HG02981 (cell line): Measurements from ENCODE around the gene RNF5.
"Not testable (repeated sequence)": the region's sequence is repeated elsewhere in the genome, so short reads cannot be mapped to it uniquely, and the experiment has no call there.

Source experiments
- ATAC-seq: cut with Tn5 transposase; IDR thresholded peaks from one replicate; pipeline ENCODE4 v1.9.1; 2021; ENCODE audit warnings: mild to moderate bottlenecking, moderate library complexity; ENCODE audit not compliant: unreplicated experiment

The RNF5 gene

DNA sequence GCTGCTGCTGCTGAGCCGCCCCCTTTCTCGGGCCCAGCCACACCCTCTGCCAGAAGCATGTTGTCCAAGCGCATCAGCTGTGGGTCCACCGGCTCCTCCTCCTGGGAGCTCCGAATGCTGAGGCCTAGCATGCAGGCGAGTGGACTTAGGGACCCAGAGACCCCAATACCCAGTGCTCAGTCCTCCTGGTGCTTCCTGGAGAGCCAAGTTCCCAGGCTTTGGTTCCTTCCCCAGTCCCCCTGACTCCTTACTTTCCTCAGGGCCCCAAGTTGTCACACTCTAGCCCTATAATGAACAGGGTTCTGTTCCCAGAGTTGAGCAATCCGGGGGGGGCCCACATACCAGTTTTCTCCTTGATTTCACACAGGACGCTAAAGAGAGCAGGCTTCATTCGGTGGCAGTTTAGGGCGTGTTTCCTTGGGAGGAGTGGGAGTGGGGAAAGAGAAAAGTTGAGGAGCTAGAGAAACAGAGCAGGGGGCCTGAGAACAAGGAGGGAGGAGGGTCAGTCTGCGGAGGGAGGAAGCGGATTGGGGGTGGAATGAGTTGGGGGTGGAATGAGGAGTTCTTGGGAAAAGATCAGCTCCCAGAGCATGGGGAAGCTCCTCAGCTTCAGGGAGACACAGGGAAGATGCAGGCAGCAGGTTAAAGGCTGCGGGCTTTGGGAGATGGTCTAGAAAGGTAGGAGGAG, 10.3 kb downstream of the RNF5 start:
- ATAC-seq = no peak

DNA sequence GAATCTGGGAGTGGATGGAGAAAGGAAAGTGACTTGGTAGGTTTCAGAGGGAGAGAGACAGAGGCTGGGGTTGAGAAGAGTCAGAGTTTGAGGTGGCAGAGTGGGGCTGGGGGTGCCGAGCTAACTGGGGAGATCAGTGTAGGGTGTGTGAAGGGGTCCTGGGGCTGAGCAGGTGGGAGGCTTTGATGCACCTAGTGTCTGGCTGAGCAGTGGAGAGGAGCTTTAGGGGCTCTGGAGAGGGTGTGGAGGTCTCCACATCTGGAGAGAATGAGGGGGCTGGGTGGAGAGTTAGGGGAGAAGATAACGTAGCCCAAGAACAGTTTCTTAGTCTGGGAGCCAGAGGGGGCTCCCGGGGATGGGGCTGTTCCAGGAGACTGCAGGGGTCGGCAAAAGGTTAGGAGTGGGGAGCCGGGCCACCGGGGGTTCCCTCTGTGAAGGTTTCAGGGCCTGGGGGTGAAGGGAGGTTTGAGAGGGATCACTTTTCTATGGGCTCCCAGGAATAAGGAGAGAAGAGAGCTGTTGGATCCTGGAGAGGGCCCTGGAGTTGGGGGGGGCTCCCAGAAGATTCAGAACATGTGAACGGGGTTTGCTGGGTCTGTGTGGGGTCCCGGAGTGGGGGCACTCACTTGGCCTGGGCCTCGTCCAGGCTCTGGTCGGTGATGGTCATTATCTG, 11.0 kb downstream of the RNF5 start:
- ATAC-seq = no peak

DNA sequence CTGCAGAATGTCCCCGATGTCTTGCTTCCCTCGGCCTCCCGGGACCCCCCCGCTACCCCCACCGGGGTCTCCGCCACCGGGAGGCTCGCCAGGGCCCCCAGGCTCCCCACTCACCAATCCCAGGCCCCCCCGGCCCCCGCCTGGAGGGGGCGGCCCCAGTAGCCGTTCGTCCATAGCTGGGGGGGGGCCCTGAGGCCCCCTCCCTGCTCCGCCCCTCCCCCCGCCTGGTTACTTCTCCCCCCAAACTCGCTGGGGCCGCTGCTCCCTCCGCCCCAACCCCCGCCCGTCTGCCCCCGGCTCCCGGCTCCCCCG, 11.5 kb downstream of the RNF5 start:
- no peak for ATAC-seq

DNA sequence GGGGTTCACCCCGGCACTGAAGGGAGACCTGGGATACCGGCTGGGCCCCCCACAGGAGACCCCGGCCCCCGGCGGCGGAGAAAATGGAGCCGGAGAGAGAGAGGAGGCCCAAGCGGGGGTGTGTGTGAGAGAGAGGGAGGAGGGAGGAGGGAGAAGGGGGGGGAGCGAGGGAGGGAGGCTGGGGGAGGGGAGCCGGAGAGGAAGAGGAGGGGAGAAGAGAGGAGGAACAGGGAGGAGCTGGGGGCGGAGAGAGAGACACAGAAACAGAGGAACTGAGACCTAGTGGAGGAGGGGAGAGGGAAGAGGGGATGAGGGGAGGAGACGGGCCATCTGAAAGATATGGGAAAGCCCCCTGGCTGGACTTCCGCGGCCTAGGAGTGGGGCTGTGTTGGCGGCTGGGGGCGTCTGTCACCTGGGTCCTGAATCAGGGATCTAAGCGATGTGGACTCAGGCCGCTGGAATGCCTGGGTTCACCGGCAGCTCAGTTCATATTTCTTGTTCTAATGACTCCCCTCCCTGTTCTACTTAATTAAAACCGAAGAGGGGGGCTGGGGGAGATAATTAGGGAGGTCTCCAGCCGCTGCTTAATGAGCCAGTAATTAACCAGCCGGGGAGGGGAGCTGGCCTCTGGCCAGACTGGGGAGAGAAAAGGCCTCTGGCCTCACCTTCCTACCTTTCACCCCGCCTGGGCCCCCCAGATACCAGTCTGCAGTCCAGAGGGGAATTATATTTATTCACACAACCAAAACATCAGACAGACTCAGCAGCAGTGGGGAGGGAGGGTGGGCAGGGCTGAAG, 12.0 kb downstream of the RNF5 start, which contains the start of gene PBX2:
TSS of gene PBX2 (minus strand) at position 149 of the 798 bp plus-strand sequence. CDS start 287 bp downstream, outside the sequence.
- peak; percentile 51 for ATAC-seq

DNA sequence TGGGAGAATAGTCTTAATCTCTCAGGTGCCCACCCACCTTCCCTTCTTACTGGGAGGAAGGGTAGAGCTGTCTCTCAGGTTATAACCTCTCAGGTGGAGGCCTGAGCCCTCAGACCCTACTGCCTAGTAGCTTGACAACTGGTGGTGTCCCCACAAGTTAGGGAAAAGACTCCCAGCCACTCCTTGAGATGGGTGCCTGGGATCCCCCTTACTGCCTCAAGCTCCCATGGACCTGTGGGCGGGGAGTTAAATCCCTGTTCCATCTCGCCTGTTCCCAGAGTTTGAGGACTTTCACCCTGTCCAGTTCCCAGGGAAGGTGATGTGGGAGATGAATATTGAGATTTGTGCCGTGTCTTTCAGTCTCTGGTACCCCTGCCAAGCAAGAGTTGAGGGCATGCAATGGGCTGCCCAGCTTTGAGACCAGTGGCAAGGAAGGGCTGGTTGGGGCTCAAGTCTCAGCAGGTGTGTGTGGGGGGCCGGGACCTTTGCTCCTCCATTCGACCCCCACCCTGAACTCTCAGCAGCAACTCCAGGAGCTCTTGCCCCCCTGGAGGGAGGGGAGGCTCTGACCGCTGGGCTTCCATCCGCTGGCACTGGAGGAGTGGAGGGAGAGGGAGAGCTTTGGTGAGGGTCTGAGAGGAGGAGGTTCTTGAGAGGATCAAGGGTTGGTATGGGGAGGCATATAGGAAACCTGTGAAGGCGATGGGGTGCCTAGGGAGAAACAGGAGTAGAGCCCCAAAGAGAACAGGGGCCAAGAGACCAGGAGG, 12.9 kb downstream of the RNF5 start:
- ATAC-seq = no peak

DNA sequence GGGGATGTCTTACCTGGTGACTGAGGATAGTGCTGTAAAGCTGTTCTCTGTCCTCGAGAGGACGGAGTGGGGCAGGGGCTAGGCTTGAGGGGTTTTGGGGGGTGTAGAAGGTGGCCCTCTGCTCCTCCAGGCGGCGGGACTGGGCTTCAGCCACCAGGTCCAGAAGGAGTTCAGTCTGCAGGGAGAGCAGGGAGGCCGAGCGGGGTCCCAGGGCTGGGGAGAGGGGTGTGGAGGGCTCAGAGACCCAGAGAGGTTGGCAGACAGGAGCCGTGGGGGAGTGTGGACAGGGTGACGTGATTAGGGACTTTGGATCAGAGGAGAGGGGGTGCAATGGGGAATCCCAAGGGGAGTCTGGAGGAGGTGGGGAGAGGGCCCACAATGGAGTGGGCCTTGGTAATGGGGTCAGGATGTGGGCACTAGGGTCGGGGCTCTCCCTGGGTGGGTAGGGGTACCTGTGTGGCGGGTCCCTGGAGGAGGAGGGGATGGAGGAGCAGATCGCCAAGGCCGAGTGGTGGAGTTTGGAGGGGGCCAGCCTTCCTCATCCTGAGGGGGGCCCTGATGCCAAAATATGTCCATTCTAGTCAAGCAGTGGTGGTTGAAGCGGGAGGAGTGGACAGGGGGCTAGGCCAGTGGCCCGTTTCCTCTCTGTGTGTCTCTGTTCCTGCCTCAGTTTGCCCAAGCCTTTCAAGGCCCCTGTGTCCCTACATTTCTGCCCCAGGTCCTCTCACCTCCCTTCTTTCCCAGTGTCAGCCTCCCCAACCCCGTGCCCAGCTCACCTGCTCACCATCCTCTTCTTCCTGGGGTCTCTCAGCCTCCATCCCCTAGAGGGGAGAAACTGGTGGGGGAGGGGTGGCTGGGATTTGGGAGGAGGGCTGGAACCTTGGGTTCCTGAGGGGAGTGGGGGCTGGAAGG, 13.7 kb downstream of the RNF5 start:
- ATAC-seq = no peak

DNA sequence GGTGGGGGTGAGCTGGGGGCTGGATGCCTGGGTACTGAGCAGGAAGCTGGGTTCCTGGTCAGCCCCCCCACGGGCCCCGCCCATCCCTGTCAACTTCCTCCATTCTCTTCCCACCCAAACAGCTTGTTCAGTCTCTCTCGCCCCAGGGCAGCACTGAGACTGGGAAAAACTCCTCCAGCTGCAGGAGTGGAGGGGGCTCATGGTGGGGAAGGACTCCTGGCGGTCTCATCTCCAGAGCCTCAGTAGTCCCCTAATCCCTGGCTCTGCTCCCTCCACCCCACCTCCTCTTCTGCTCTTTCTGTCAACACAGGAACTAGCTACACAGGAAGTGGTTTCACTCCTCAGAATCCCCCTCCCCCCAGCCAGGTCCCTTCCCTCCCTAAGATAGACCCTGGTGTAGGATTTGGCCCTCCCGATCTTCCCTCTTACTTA, 14.4 kb downstream of the RNF5 start, which contains the start of gene GPSM3:
TSS of gene GPSM3 (minus strand) at position 36 of the 432 bp plus-strand sequence. CDS start 130 bp downstream, outside the sequence.
- no peak for ATAC-seq

DNA sequence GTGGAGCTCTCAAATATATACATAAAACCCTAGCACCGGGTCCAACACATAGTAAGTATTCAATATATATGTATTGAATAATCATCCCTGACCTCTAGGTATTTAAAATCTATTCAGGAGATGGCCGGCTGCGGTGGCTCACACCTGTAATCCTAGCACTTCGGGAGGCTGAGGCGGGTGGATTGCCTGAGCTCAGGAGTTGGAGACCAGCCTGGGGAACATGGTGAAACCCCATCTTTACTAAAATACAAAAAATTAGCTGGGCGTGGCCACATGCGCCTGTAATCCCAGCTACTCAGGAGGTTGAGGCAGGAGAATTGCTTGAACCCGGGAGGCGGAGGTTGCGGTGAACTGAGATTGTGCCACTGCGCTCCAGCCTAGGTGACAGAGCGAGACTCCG, 14.9 kb downstream of the RNF5 start:
- not testable (repeated sequence) for ATAC-seq

DNA sequence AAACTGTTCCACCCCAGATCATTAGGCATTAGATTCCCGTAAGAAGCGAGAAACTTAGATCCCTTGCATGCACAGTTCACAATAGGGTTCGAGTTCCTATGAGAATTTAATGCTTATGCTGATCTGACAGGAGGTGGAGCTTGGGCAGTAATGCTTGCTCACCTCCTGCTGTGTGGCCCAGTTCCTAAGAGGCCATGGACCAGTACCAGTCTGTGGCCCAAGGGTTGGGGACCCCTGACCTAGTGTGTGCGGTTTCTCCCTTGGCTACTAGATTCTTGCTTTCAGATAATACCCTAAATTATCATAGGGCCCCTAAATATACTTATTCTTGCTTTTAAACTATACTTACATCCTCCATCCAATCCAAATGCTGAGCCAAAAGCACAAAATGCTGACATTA, 16.2 kb downstream of the RNF5 start:
- ATAC-seq = no peak

DNA sequence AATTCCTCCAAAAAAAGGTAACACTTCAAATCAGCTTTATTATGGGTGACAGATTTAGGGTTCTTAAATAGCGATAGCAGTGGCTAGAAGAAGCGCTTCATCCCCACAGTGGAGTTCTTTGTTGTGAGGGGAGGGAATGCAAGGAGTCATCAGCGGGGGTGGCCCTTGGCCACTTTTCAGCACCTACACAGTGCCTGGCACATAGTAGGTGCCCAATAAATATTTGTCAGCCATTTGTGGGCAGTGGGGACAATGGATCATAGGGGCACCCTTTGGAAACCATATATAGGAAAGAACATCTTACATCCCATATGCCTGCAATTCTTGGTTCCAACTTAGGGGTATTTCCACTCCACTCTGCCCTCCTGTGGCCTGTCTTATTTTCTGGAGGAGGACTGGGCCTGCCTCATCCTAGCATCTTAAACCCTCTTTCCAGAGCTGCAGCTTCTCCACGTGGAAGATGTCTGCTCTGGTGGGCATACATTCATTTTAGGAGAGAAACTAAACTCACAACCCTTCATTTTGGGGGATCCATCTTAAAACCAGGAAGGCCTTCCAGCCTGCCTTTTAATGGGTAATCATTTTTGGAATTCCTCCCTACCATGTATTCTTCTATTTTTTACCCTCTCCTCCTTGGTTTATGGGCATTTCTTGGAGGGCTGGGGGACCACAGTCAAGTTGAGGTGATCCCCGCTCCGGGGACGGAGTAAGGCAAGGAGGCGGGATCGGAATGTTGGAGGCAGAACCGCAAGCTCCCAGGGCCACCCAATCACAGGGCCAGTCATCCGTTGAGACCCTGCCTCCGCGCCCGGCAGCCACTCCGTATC, 16.8 kb downstream of the RNF5 start:
- no peak for ATAC-seq

DNA sequence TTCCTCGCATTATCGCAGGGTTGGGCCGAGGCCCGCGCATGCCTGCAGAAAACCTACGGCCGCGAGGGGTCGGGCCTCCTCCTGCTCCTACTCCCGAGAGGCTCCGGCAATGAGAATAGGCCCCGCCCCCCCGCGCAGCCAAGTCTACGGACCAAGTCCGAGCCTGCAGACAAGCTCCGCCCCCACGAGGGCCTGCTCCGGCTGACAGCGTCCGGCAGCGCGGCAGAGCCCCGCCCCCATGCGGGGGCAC, 17.4 kb downstream of the RNF5 start:
- ATAC-seq = peak; percentile 77

DNA sequence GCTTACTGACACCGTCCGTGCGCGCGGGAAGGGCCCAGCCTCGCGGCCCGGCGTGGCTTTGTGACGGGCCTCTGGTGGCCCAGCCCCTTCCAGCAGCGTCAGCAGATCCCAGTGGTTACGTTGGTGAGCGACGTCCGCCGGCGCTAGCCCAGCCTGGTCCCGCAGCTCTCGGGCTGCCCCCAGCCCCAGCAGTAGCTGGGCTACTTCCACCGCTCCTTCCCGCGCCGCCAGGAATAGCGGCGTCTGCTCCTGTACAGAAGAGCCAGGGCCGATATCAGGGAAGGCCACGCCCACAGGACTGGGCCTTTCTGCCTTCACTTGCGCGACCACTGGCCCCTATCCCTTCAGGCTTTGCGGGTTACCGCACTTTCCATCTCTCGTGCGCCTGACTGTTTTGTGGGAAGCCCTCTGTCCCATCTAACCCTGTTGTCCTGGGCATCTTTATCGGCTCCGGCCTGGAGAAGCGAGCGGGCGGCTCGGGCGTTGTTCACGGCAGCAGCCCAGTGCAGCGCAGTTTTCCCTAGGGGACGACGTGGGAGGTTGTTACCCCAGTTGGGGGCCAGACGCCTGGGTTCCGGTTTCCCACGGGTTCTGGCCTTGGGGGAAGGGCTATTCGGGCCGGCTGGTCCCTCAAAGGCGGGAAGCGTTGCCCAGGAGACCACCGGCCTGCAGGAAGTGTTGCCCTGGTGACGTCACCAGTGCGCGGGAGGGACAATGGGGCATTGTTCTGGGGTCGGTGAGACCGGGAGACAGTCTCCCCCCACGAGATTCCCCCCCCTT, 17.9 kb downstream of the RNF5 start:
- peak; percentile 71 for ATAC-seq

DNA sequence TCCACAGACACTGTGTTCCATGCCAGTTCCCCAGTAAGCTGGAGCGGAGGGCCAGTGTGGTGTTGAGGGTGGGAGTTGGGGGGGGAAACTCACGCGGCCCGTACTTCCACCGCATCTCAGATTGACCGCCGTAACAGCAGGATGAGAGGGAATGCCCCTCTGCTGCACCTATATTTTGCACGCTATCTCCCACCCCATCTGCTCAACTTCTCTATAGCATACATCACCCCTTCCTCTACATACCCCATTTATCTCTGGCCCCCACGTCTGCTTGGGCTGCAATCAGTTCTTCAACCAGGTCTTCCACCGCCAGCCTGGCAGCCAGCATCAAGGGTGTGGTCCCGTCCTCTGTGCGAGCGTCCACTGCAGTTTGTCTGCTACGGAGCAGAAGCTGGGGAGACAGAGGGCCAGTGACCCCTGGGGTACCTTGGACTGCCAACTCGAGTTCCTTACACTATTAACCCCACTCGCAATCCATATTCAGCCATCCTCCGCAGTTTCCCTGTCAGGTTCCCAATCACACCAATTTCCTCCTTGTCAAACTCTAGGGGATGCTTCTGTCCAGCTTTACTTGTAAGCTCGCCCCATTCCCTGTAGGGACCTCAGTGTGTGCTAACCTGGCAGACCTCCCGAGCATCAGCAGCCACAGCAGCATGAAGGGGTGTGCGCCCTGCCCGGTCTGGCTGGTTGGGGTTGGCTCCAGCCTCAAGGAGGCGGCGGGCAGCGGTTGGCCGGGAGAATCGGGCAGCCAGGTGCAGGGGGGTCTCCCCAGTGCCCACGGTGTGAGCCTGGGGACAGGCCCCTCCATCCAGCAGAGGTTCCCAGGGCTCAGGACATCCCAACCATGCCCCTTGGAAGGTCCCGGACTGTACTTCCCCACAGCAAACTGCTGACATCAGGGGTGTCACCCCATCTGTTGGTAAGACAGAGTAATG, 18.7 kb downstream of the RNF5 start:
- ATAC-seq = no peak

DNA sequence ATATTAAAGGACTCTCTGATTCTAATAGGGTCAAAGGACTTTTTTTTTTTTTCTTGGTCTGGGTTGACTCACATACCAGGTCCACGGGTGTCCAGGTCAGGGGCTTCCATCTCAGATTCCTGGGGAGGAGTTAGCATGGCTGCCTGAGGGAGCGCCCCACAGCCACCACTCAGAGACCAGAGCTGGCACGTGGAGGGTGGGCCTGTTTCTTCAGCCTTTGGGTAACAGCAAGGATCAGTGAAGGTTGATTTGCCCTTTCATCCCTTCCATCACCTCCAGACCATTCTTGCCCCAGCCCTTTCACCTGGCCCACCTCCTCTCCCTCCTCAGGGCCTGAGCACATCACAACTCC, 20.1 kb downstream of the RNF5 start:
- ATAC-seq = no peak

DNA sequence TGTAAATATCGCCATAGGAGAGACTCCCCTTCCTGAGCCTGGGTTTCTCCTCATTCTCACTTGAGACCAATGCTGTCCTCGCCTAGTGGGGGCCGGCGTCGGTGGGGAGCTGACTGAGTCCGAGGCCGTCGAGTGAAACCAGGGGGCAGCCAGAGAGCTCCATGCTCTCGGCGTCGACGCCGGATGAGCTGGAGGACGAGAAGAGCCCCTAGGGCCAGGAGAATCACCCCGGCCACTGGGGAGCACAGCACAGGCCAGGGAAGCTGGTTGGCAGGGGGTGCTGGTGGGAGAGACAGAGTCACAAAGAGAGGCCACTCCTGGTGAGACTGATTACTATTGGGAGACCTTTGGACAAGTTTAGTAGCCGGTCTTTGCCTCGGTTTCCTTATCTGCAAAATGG, 20.7 kb downstream of the RNF5 start:
- ATAC-seq = no peak

DNA sequence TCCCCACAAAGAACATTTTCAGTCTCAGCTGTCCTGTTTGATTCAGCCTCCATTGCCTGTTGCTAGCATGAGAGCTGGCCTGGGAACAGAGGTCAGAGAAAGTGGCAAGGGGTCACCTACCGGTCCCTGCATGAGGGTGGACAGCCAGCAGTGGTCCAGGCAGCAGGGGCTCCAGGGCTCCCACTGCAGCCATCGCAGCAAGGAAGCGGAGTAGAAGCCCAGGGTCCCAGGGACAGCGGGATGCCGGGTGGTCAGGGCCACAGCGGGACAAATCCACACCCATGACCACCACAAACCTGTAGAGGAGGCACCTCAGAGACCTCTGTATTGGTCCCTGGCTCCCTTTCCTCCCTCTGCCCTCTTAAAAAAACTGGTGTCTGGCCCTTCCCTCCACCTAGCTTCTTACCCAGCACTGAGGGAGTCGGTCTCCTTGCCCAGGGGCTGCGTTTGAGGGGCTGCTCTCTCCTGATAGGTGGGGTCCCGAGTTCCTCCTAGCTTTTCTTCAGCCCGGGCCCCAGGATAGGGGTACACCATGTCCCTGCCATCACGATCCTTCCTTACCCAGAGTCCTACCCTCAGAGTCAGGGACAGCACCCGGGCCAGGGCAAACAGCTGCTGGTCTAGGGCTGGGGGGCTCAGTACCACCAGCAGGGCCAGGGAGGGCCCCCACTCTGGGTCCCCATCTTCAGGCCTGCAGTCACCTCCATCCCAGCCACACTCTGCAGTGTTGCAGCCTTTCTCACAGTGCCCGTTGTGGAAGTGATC, 22.7 kb downstream of the RNF5 start:
- ATAC-seq = no peak

DNA sequence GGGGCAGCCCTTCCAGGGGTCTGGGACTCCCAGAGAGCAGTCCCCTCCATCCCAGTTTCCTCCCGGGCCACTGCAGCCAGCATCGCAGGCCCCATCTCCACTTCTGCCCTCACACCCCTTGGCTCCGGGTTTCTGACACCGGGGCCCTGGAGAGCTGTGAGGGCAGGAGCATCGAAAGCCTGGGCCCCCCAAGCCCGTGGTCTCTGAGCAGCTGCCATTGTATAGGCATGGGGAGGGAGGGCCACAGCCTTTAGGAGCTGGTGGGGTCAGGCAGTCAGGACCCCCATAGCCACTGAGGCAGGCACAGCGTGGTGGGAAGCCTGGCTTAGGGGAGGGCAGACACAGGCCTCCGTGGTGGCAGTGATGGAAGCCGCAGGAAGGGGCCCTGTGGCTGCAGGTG, 24.0 kb downstream of the RNF5 start:
- no peak for ATAC-seq
